ENCODE results near the gene KATNIP.

- TF ChIP-seq, protein P1, sequence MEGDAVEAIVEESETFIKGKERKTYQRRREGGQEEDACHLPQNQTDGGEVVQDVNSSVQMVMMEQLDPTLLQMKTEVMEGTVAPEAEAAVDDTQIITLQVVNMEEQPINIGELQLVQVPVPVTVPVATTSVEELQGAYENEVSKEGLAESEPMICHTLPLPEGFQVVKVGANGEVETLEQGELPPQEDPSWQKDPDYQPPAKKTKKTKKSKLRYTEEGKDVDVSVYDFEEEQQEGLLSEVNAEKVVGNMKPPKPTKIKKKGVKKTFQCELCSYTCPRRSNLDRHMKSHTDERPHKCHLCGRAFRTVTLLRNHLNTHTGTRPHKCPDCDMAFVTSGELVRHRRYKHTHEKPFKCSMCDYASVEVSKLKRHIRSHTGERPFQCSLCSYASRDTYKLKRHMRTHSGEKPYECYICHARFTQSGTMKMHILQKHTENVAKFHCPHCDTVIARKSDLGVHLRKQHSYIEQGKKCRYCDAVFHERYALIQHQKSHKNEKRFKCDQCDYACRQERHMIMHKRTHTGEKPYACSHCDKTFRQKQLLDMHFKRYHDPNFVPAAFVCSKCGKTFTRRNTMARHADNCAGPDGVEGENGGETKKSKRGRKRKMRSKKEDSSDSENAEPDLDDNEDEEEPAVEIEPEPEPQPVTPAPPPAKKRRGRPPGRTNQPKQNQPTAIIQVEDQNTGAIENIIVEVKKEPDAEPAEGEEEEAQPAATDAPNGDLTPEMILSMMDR (conservative IDR thresholded peaks at IDR 0.05 in 1 of 2, IDR thresholded peaks at IDR 0.05 in 1 of 2; ENCODE audit: extremely low read depth in 1 of 2, insufficient read depth in 1 of 2, low read depth in 1 of 2, low read length in 2 of 2): no peak
- TF ChIP-seq EZH2 (IDR thresholded peaks at IDR 0.05; ENCODE audit: borderline replicate concordance, low read length): no peak
Measured at GRCh38 chr16:27539120-27539519, 10.8 kb upstream of the KATNIP start.
